ENCODE results near the gene LAIR2.
"Not testable (repeated sequence)": the region's sequence is repeated elsewhere in the genome, so short reads cannot be mapped to it uniquely, and the experiment has no call there.

The LAIR2 gene

GRCh38 chr19:54493967-54494585, 8.6 kb upstream of the LAIR2 start:
- no peak for DNase-seq (ENCODE audit: low spot score)

GRCh38 chr19:54495284-54495683, 7.3 kb upstream of the LAIR2 start:
- not testable (repeated sequence) for DNase-seq (ENCODE audit: low spot score)

- DNase-seq (ENCODE audit: low spot score): not testable (repeated sequence)
Measured at GRCh38 chr19:54497747-54498450, 4.7 kb upstream of the LAIR2 start.

GRCh38 chr19:54498451-54498772, 4.2 kb upstream of the LAIR2 start:
- not testable (repeated sequence) for DNase-seq (ENCODE audit: low spot score)

- not testable (repeated sequence) for DNase-seq (ENCODE audit: low spot score)
Measured at GRCh38 chr19:54505542-54505941, 2.9 kb downstream of the LAIR2 start.

- no peak for DNase-seq (ENCODE audit: low spot score)
Measured at GRCh38 chr19:54506079-54506478, 3.4 kb downstream of the LAIR2 start.

GRCh38 chr19:54507038-54507717, 4.5 kb downstream of the LAIR2 start:
- not testable (repeated sequence) for DNase-seq (ENCODE audit: low spot score)

- no peak for DNase-seq (ENCODE audit: low spot score)
Measured at GRCh38 chr19:54507824-54508223, 5.2 kb downstream of the LAIR2 start.

GRCh38 chr19:54508487-54508886, 5.9 kb downstream of the LAIR2 start:
- DNase-seq (ENCODE audit: low spot score): not testable (repeated sequence)

GRCh38 chr19:54509200-54509940, 6.7 kb downstream of the LAIR2 start:
- not testable (repeated sequence) for DNase-seq (ENCODE audit: low spot score)

GRCh38 chr19:54515156-54515555, 12.5 kb downstream of the LAIR2 start:
- no peak for DNase-seq (ENCODE audit: low spot score)

- peak; percentile 50 for DNase-seq (ENCODE audit: low spot score)
Measured at GRCh38 chr19:54517483-54517882, 14.9 kb downstream of the LAIR2 start.

GRCh38 chr19:54518844-54519243, 16.2 kb downstream of the LAIR2 start:
- no peak for DNase-seq (ENCODE audit: low spot score)

GRCh38 chr19:54521022-54521859, 18.6 kb downstream of the LAIR2 start:
- no peak for DNase-seq (ENCODE audit: low spot score)

- no peak for DNase-seq (ENCODE audit: low spot score)
Measured at GRCh38 chr19:54521860-54522513, 19.4 kb downstream of the LAIR2 start.

- DNase-seq (ENCODE audit: low spot score): peak; percentile 26
Measured at GRCh38 chr19:54523403-54523802, 20.8 kb downstream of the LAIR2 start.

GRCh38 chr19:54525636-54526035, 23.0 kb downstream of the LAIR2 start:
- DNase-seq (ENCODE audit: low spot score): no peak

- no peak for DNase-seq (ENCODE audit: low spot score)
Measured at GRCh38 chr19:54526972-54527371, 24.3 kb downstream of the LAIR2 start.

- DNase-seq (ENCODE audit: low spot score): no peak
Measured at GRCh38 chr19:54530866-54531265, 28.2 kb downstream of the LAIR2 start.

- DNase-seq (ENCODE audit: low spot score): no peak
Measured at GRCh38 chr19:54532528-54532927, 29.9 kb downstream of the LAIR2 start.

GRCh38 chr19:54533476-54533875, 30.8 kb downstream of the LAIR2 start:
- DNase-seq (ENCODE audit: low spot score): no peak

Data from AG08396 (cell line).